OCI-LY3 (cell line): ENCODE results near the gene AUNIP.

Experiments used
- H2AFZ ChIP-seq: fragments of 200-600, 300-600 bp; shearing (Covaris generic); 2 replicates; pipeline ENCODE4 v1.6.0; 2014; ENCODE audit warnings: antibody characterized with exemption, low read depth, low read length
- H3K27ac ChIP-seq: fragments of 200-600, 300-600 bp; sonication (generic); 2 replicates; pipeline ENCODE4 v1.5.1; 2014; ENCODE audit warnings: mild to moderate bottlenecking, low read length, moderate library complexity, mixed read lengths
- H3K27me3 ChIP-seq: fragments of 200-600, 300-600 bp; sonication (generic); 2 replicates; pipeline ENCODE4 v1.6.1; 2014; ENCODE audit warnings: low read depth, low read length, mixed read lengths
- H3K36me3 ChIP-seq: fragments of 200-600, 300-600 bp; sonication (generic); replicated peaks from 2 replicates; pipeline ENCODE3; 2014; ENCODE audit warnings: low read depth, low read length, mixed read lengths
- H3K4me1 ChIP-seq: fragments of 300-600, 200-600 bp; sonication (generic); 2 replicates; pipeline ENCODE4 v1.6.1; 2014; ENCODE audit warnings: low read length, mixed read lengths
- H3K4me2 ChIP-seq: fragments of 200-600, 300-600 bp; sonication (generic); 2 replicates; pipeline ENCODE4 v1.6.1; 2014; ENCODE audit warnings: low read length, mixed read lengths
- H3K4me3 ChIP-seq: fragments of 300-600, 200-600 bp; sonication (generic); 2 replicates; pipeline ENCODE4 v1.5.1; 2014; ENCODE audit warnings: antibody characterized with exemption, mild to moderate bottlenecking, low read length, moderate library complexity
- H3K79me2 ChIP-seq: fragments of 300-600, 200-600 bp; shearing (Covaris generic); 2 replicates; pipeline ENCODE4 v1.6.1; 2014; ENCODE audit warnings: mild to moderate bottlenecking, low read length, mixed read lengths
- H3K9ac ChIP-seq: fragments of 300-600, 200-600 bp; shearing (Covaris generic); 2 replicates; pipeline ENCODE4 v1.6.0; 2014; ENCODE audit warnings: mild to moderate bottlenecking, low read length, moderate library complexity
- H3K9me3 ChIP-seq: fragments of 200-600, 300-600 bp; shearing (Covaris generic); 2 replicates; pipeline ENCODE4 v1.6.1; 2014; ENCODE audit warnings: low read length, mixed read lengths; ENCODE audit not compliant: insufficient read depth
- H4K20me1 ChIP-seq: fragments of 200-600, 300-600 bp; sonication (generic); 2 replicates; pipeline ENCODE4 v1.6.1; 2016; ENCODE audit warnings: low read length, mixed read lengths; ENCODE audit not compliant: insufficient read depth
- CTCF ChIP-seq: fragments of 200-600, 300-600 bp; sonication (generic); IDR thresholded peaks from 2 replicates; pipeline ENCODE4 v1.5.1; 2014; ENCODE audit warnings: antibody characterized with exemption, low read length, low read depth
- EZH2phosphoT487 ChIP-seq: fragments of 200-600 bp; shearing (Covaris generic); IDR thresholded peaks from 2 replicates; pipeline ENCODE4 v1.6.1; 2018; ENCODE audit warnings: antibody characterized with exemption, mixed run types, low read depth

The AUNIP gene

GRCh38 chr1:25790472-25790871, 68.8 kb downstream of the AUNIP start:
- no peaks in the 10 kb centered on the region for H3K27me3 ChIP-seq
- H3K9me3 ChIP-seq, result no peaks in the 10 kb centered on the region
- TF ChIP-seq CTCF (no peak), EZH2phosphoT487 (no peak)
- H3K4me2 ChIP-seq, result no peak overlapping the region
- H2AFZ ChIP-seq, result no peak overlapping the region
- H3K4me1 ChIP-seq, result no peaks in the 10 kb centered on the region
- no peak overlapping the region for H3K4me3 ChIP-seq
- H4K20me1 ChIP-seq, result no peaks in the 10 kb centered on the region
- no peak overlapping the region for H3K9ac ChIP-seq
- H3K79me2 ChIP-seq, result no peaks in the 10 kb centered on the region
- no peaks in the 10 kb centered on the region for H3K36me3 ChIP-seq
- H3K27ac ChIP-seq, result no peak overlapping the region

- no peak overlapping the region for H3K4me2 ChIP-seq
- H3K36me3 ChIP-seq, result no peaks in the 10 kb centered on the region
- no peak overlapping the region for H2AFZ ChIP-seq
- no peak overlapping the region for H3K9ac ChIP-seq
- no peaks in the 10 kb centered on the region for H3K27me3 ChIP-seq
- H4K20me1 ChIP-seq, result no peaks in the 10 kb centered on the region
- H3K79me2 ChIP-seq, result no peaks in the 10 kb centered on the region
- TF ChIP-seq CTCF (no peak), EZH2phosphoT487 (no peak)
- H3K9me3 ChIP-seq, result no peaks in the 10 kb centered on the region
- H3K4me1 ChIP-seq, result no peaks in the 10 kb centered on the region
- no peak overlapping the region for H3K27ac ChIP-seq
- H3K4me3 ChIP-seq, result no peak overlapping the region
Measured at GRCh38 chr1:25787760-25788166, 71.5 kb downstream of the AUNIP start.

GRCh38 chr1:25786887-25787759, 72.1 kb downstream of the AUNIP start:
- no peaks in the 10 kb centered on the region for H3K79me2 ChIP-seq
- H3K27ac ChIP-seq, result no peak overlapping the region
- no peak overlapping the region for H2AFZ ChIP-seq
- no peaks in the 10 kb centered on the region for H3K27me3 ChIP-seq
- TF ChIP-seq EZH2phosphoT487, result no peak
- TF ChIP-seq CTCF, result no peak
- H3K9me3 ChIP-seq, result no peaks in the 10 kb centered on the region
- H3K4me1 ChIP-seq, result no peaks in the 10 kb centered on the region
- no peak overlapping the region for H3K9ac ChIP-seq
- no peaks in the 10 kb centered on the region for H3K36me3 ChIP-seq
- H3K4me3 ChIP-seq, result no peak overlapping the region
- H3K4me2 ChIP-seq, result no peak overlapping the region
- H4K20me1 ChIP-seq, result no peaks in the 10 kb centered on the region

- Histone ChIP-seq H2AFZ (no peak overlapping the region), H3K27me3 (no peaks in the 10 kb centered on the region), H3K79me2 (no peaks in the 10 kb centered on the region), H3K4me3 (no peak overlapping the region), H3K27ac (no peak overlapping the region), H3K9ac (no peak overlapping the region), H4K20me1 (no peaks in the 10 kb centered on the region), H3K4me2 (no peak overlapping the region), H3K9me3 (no peaks in the 10 kb centered on the region), H3K4me1 (no peaks in the 10 kb centered on the region), H3K36me3 (no peaks in the 10 kb centered on the region)
- TF ChIP-seq CTCF, result no peak
- no peak for TF ChIP-seq EZH2phosphoT487
Measured at GRCh38 chr1:25785333-25786067, 73.8 kb downstream of the AUNIP start.
